ENCODE measurements around the gene PCED1B.

The PCED1B gene

GRCh38 chr12:47039756-47040155 lies 39.7 kb upstream of the PCED1B start:
- Histone ChIP-seq H3K27ac (ENCODE audit: extremely low read depth, low read depth, low read length) (no peak overlapping the region), H3K4me1 (ENCODE audit: control insufficient read depth, insufficient read depth, low read length) (no peaks in the 10 kb centered on the region), H3K4me3 (ENCODE audit: low read depth, low read length) (no peak overlapping the region), H3K36me3 (ENCODE audit: control insufficient read depth in 2 of 2, insufficient read depth in 1 of 2, low read length in 2 of 2) (no peaks in the 10 kb centered on the region), H3K9me3 (ENCODE audit: control insufficient read depth, insufficient read depth, low read depth, low read length) (no peaks in the 10 kb centered on the region)
- ChIA-PET CTCF (no interaction called here), POLR2A (no interaction called here)
- no peak for TF ChIP-seq YY2 (tag by site-specific recombination; IDR thresholded peaks at IDR 0.05)
- no peak for TF ChIP-seq ZNF596 (tag by site-specific recombination; IDR thresholded peaks at IDR 0.05)
- TF ChIP-seq ZNF280C (tag by site-specific recombination; IDR thresholded peaks at IDR 0.05), result no peak
- no peak for TF ChIP-seq ZNF292 (tag by site-specific recombination; IDR thresholded peaks at IDR 0.05; ENCODE audit: borderline replicate concordance, low read depth)
- no peak for TF ChIP-seq KLF7 (tag by site-specific recombination; IDR thresholded peaks at IDR 0.05; ENCODE audit: borderline replicate concordance)
- no peak for TF ChIP-seq TCF7L2 (IDR thresholded peaks at IDR 0.05; ENCODE audit: borderline replicate concordance, low read depth, low read length)
- no peak for TF ChIP-seq PRDM4 (tag by site-specific recombination; IDR thresholded peaks at IDR 0.05)
- TF ChIP-seq ZNF777 (tag by site-specific recombination; IDR thresholded peaks at IDR 0.05; ENCODE audit: borderline replicate concordance), result no peak
- no peak for TF ChIP-seq ZNF211 (tag by site-specific recombination; IDR thresholded peaks at IDR 0.05; ENCODE audit: low read depth)
- no peak for TF ChIP-seq ZBTB6 (tag by site-specific recombination; IDR thresholded peaks at IDR 0.05)
- no peak for TF ChIP-seq ZNF174 (tag by site-specific recombination; IDR thresholded peaks at IDR 0.05)
- TF ChIP-seq ZSCAN30 (tag by site-specific recombination; IDR thresholded peaks at IDR 0.05), result no peak
- no peak for TF ChIP-seq ZBTB48 (tag by site-specific recombination; IDR thresholded peaks at IDR 0.05)
- TF ChIP-seq ZNF664 (tag by site-specific recombination; IDR thresholded peaks at IDR 0.05), result no peak
- no peak for TF ChIP-seq ZNF324 (tag by site-specific recombination; IDR thresholded peaks at IDR 0.05)

GRCh38 chr12:47041327-47041726 lies 38.1 kb upstream of the PCED1B start:
- no peaks in the 10 kb centered on the region for H3K9me3 ChIP-seq (ENCODE audit: control insufficient read depth, insufficient read depth, low read depth, low read length)
- H3K4me3 ChIP-seq (ENCODE audit: low read depth, low read length), result no peak overlapping the region
- no peak for TF ChIP-seq ZNF10 (tag by site-specific recombination; IDR thresholded peaks at IDR 0.05)
- no peak for TF ChIP-seq ZNF404 (tag by site-specific recombination; IDR thresholded peaks at IDR 0.05)
- TF ChIP-seq ZNF747 (tag by site-specific recombination; IDR thresholded peaks at IDR 0.05), result no peak
- no peak for TF ChIP-seq ZNF785 (tag by site-specific recombination; IDR thresholded peaks at IDR 0.05)
- TF ChIP-seq ZNF561 (tag by site-specific recombination; IDR thresholded peaks at IDR 0.05; ENCODE audit: borderline replicate concordance), result no peak
- no peak for TF ChIP-seq ZNF600 (tag by site-specific recombination; IDR thresholded peaks at IDR 0.05)
- no peak for TF ChIP-seq ZNF394 (tag by site-specific recombination; IDR thresholded peaks at IDR 0.05; ENCODE audit: borderline replicate concordance)
- no peak for TF ChIP-seq ZNF121 (tag by site-specific recombination; IDR thresholded peaks at IDR 0.05)
- no peak for TF ChIP-seq ZIC2 (tag by site-specific recombination; IDR thresholded peaks at IDR 0.05)
- TF ChIP-seq ZNF530 (tag by site-specific recombination; IDR thresholded peaks at IDR 0.05; ENCODE audit: low read depth), result no peak
- no peak for TF ChIP-seq ZNF48 (tag by site-specific recombination; IDR thresholded peaks at IDR 0.05)
- TF ChIP-seq CTCF (tag by site-specific recombination; IDR thresholded peaks at IDR 0.05), result no peak
- TF ChIP-seq KLF1 (tag by site-specific recombination; IDR thresholded peaks at IDR 0.05), result no peak
- TF ChIP-seq HOXA7 (CRISPR knock-in tag; IDR thresholded peaks at IDR 0.05; ENCODE audit: borderline replicate concordance), result no peak
- no peaks in the 10 kb centered on the region for H3K4me1 ChIP-seq (ENCODE audit: control insufficient read depth, insufficient read depth, low read length)
- H3K27ac ChIP-seq (ENCODE audit: extremely low read depth, low read depth, low read length), result no peak overlapping the region
- CTCF ChIA-PET, result interaction anchor here (2.2 to 2.4 kb wide), 2 partner anchors 9 to 30 kb away, joined by 12 to 13 read pairs; no protein-coding TSS in a partner anchor
- no peaks in the 10 kb centered on the region for H3K36me3 ChIP-seq (ENCODE audit: control insufficient read depth in 2 of 2, insufficient read depth in 1 of 2, low read length in 2 of 2)
- POLR2A ChIA-PET, result no interaction called here

All from HEK293 (cell line).